ENCODE data around the gene SRSF10.

DNA sequence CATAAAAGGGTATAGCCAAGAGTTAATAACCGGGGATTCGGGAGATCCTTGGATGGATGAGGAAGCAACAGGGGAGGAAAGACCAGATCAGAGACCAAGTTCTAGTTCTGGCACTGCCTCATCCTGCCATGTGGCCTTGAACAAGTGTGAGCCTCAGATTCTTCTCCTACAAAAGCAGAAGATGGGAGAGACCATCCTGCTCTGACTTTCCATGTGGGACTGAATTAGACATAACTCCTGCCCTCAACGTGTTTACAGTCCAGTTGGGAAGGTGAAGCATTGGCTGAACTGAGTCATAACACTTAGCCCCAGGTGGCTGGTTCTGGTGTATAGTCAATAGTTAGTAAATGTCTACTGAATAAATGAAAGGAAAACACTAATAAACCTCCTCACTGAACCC is 54.8 kb downstream of the SRSF10 start:
- TF ChIP-seq ZNF8 (CRISPR knock-in tag; IDR thresholded peaks at IDR 0.05) (no peak), POU6F1 (CRISPR knock-in tag; IDR thresholded peaks at IDR 0.05; ENCODE audit: borderline replicate concordance, low read depth) (no peak), RARB (CRISPR knock-in tag; IDR thresholded peaks at IDR 0.05) (no peak), BACH2 (CRISPR knock-in tag; IDR thresholded peaks at IDR 0.05; ENCODE audit: borderline replicate concordance) (no peak), GLIS3 (CRISPR knock-in tag; IDR thresholded peaks at IDR 0.05) (no peak), TOX (CRISPR knock-in tag; IDR thresholded peaks at IDR 0.05; ENCODE audit: borderline replicate concordance) (no peak), ZFP30 (CRISPR knock-in tag; IDR thresholded peaks at IDR 0.05) (no peak), OSR1 (CRISPR knock-in tag; IDR thresholded peaks at IDR 0.05) (no peak)
- TF ChIP-seq, protein P1, sequence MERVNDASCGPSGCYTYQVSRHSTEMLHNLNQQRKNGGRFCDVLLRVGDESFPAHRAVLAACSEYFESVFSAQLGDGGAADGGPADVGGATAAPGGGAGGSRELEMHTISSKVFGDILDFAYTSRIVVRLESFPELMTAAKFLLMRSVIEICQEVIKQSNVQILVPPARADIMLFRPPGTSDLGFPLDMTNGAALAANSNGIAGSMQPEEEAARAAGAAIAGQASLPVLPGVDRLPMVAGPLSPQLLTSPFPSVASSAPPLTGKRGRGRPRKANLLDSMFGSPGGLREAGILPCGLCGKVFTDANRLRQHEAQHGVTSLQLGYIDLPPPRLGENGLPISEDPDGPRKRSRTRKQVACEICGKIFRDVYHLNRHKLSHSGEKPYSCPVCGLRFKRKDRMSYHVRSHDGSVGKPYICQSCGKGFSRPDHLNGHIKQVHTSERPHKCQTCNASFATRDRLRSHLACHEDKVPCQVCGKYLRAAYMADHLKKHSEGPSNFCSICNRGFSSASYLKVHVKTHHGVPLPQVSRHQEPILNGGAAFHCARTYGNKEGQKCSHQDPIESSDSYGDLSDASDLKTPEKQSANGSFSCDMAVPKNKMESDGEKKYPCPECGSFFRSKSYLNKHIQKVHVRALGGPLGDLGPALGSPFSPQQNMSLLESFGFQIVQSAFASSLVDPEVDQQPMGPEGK (CRISPR knock-in tag; IDR thresholded peaks at IDR 0.05; ENCODE audit: borderline replicate concordance): no peak
